LNCaP clone FGC (cell line): ENCODE data around the gene LYPD6.
A peak's percentile ranks its signal among the peaks of the same experiment; 100 is the strongest.
"Not testable (repeated sequence)": the region's sequence is repeated elsewhere in the genome, so short reads cannot be mapped to it uniquely, and the experiment has no call there.

Experiments
- DNase-seq: peaks from one replicate; pipeline ENCODE4 v3.0.0-alpha.2; 2011; ENCODE audit warnings: low read depth
- H3K4me3 ChIP-seq: 2 replicates; pipeline ENCODE4 v1.5.1; 2011; ENCODE audit warnings: mild to moderate bottlenecking, low read depth, low read length, control low read depth
- TF ChIP-seq, protein P1 (sequence below): IDR thresholded peaks from 2 replicates; pipeline ENCODE4 v1.5.1; 2012; ENCODE audit warnings: mild to moderate bottlenecking; ENCODE audit not compliant: control insufficient read depth, insufficient read depth; ENCODE audit errors: extremely low read depth

Gene LYPD6

DNA sequence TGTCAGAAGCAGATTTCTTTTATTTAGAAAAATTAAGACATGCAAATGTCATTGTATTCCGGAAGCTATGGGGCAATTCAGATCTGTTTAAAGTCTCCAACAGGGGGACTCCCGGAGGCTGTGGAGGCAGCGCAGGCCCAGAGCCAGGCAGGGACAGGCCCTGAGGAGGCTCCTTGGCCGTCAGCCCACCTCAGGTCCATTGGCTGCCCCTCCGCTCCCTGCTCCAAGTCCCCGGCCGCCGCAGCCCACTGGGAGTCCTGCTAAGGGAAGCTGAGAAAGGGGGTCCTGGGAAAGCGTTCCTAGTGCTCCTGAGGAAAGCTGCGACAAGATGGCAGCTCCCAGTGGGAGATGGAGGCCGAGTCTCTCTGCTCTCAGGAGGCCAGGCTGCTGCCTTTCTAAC, 20.0 kb upstream of the LYPD6 start:
- no peak overlapping the region for H3K4me3 ChIP-seq
- TF ChIP-seq, protein P1, sequence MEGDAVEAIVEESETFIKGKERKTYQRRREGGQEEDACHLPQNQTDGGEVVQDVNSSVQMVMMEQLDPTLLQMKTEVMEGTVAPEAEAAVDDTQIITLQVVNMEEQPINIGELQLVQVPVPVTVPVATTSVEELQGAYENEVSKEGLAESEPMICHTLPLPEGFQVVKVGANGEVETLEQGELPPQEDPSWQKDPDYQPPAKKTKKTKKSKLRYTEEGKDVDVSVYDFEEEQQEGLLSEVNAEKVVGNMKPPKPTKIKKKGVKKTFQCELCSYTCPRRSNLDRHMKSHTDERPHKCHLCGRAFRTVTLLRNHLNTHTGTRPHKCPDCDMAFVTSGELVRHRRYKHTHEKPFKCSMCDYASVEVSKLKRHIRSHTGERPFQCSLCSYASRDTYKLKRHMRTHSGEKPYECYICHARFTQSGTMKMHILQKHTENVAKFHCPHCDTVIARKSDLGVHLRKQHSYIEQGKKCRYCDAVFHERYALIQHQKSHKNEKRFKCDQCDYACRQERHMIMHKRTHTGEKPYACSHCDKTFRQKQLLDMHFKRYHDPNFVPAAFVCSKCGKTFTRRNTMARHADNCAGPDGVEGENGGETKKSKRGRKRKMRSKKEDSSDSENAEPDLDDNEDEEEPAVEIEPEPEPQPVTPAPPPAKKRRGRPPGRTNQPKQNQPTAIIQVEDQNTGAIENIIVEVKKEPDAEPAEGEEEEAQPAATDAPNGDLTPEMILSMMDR = no peak
- DNase-seq = no peak

DNA sequence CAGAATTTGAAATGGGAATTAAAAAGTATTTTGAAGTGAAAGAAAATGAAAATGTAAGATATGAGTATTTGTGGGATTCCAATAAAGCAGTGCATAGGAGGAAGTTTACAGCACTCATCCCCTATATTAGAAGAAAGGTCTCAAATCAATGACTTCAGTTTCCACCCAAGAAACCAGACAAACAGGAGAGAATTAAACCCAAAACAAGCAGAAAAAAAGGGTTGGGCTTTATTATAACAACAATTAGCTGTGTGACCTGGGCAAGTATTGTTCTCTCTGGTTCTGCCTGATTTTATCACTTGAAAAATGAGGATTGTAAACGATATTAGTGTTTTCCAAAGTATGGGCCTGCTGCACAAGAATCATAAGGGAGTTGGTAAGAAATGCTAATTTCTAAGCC, 18.3 kb upstream of the LYPD6 start:
- DNase-seq = no peak
- no peak overlapping the region for H3K4me3 ChIP-seq
- TF ChIP-seq, protein P1 = no peak

DNA sequence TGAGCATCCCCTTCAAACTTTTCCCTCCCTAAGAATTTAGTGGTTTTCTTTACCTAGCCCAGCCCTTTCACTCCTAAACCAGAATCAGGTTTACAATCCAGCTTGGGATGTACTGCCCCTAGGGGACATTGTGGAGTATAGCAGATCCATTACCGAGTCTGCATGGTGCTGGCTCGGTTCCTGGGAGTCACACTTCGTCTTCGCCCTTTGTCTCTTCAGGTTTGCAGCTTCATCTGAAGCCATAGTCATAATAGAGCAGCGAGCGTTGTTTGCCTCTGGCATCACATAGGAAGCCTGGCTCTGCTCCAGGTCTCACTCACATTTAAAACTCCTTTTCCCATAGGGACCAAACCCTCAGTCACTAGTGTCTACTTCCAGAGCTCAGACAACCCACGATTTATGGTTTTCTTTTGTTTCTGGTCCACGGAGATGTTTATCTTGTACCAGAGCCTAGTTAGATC, 16.8 kb upstream of the LYPD6 start:
- H3K4me3 ChIP-seq = no peak overlapping the region
- DNase-seq = peak; percentile 56
- TF ChIP-seq, protein P1 = peak; percentile 76

DNA sequence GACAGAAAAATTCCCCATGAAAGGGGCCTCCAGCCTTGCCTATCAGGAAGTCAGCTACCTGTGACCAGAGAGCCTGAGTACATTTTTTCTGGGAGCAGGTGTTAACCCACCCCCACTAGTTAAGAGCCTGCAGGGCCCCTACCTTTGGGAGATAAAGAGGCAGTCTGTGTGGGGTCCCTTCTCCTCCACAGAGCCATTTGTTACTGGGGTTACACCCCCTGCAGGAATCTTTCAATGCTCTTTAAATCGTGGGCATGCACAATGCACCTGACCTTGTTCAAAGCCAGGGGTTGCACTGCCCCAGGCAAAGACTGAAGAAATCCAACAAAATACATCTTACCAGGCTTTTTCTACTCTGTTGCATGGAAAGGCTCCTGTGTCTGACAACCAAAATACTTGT, 15.7 kb upstream of the LYPD6 start:
- H3K4me3 ChIP-seq = no peak overlapping the region
- no peak for DNase-seq
- TF ChIP-seq, protein P1 = no peak

DNA sequence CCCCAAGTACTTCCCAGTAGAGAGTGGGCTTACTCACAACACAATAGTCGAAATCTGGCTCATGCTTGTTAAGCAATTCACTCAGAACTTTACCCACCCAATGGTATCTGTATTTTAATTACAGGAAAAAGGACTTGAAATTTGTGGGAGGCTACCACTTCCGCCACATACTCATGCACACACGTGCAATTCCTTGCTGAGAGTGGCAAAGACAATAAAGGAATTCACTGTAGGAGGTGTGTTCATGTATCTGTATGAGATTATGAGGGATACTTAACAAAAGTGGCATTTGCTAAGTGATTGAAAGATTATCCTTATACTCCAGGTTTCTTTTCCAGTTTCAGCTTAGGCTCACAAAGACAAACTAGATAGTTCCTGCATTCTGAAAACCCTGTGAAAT, 14.9 kb upstream of the LYPD6 start:
- H3K4me3 ChIP-seq = no peak overlapping the region
- TF ChIP-seq, protein P1 = no peak
- no peak for DNase-seq

DNA sequence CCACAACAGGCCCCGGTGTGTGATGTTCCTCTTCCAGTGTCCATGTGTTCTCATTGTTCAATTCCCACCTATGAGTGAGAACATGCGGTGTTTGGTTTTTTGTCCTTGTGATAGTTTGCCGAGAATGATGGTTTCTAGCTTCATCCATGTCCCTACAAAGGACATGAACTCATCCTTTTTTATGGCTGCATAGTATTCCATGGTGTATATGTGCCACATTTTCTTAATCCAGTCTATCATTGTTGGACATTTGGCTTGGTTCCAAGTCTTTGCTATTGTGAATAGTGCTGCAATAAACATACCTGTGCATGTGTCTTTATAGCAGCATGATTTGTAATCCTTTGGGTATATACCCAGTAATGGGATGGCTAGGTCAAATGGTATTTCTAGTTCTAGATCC, 11.8 kb upstream of the LYPD6 start:
- not testable (repeated sequence) for DNase-seq, H3K4me3 ChIP-seq

DNA sequence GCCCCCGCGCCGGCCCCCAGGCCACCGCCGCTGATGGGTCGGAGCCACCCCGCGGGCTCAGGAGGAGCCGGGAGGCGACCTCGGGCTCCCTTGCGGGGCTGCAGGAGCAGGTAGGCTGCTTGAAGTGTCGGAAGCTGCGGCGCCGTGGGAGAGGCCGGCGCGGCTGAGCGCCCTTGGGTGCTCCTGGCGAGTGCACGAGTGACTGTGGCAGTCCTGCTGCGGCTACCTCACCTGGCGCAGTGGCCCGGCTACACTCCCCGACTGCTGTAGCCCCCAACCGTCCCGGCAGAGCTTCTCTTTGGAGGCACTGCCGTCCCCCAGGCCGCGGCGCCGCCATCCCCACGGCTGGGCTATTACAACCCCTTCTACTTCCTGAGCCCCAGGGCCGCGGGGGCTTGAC, 10.0 kb upstream of the LYPD6 start:
- H3K4me3 ChIP-seq = no peak overlapping the region
- DNase-seq = no peak
- TF ChIP-seq, protein P1 = no peak
